GM06990 (cell line): Measurements from ENCODE around the gene WAPL.

Source experiments
- DNase-seq: peaks from one replicate; pipeline ENCODE4 v3.0.0-alpha.2; 2011; ENCODE audit not compliant: insufficient read length; ENCODE audit errors: extremely low read depth
- H3K27me3 ChIP-seq: replicated peaks from 2 replicates; pipeline ENCODE4 v1.6.0; 2011; ENCODE audit warnings: low read length; ENCODE audit not compliant: control insufficient read depth, insufficient read depth
- H3K36me3 ChIP-seq: 2 replicates; pipeline ENCODE4 v1.5.1; 2011; ENCODE audit warnings: low read length; ENCODE audit not compliant: control insufficient read depth, insufficient read depth
- H3K4me3 ChIP-seq: replicated peaks from 2 replicates; pipeline ENCODE4 v1.5.1; 2011; ENCODE audit warnings: low read depth, mild to moderate bottlenecking, control low read depth, low read length
- TF ChIP-seq, protein P1 (sequence below): IDR thresholded peaks from 2 replicates; pipeline ENCODE4 v1.5.1; 2011; ENCODE audit warnings: low read length, control low read depth, mild to moderate bottlenecking, inconsistent platforms; ENCODE audit not compliant: insufficient read depth, poor library complexity, severe bottlenecking

The WAPL gene

GRCh38 chr10:86434656-86435055 is 86.9 kb downstream of the WAPL start:
- Histone ChIP-seq H3K27me3 (no peaks in the 10 kb centered on the region), H3K4me3 (no peak overlapping the region), H3K36me3 (peaks cover 7% of the 10 kb centered on the region)
- TF ChIP-seq, protein P1, sequence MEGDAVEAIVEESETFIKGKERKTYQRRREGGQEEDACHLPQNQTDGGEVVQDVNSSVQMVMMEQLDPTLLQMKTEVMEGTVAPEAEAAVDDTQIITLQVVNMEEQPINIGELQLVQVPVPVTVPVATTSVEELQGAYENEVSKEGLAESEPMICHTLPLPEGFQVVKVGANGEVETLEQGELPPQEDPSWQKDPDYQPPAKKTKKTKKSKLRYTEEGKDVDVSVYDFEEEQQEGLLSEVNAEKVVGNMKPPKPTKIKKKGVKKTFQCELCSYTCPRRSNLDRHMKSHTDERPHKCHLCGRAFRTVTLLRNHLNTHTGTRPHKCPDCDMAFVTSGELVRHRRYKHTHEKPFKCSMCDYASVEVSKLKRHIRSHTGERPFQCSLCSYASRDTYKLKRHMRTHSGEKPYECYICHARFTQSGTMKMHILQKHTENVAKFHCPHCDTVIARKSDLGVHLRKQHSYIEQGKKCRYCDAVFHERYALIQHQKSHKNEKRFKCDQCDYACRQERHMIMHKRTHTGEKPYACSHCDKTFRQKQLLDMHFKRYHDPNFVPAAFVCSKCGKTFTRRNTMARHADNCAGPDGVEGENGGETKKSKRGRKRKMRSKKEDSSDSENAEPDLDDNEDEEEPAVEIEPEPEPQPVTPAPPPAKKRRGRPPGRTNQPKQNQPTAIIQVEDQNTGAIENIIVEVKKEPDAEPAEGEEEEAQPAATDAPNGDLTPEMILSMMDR, result no peak
- no peak for DNase-seq

DNA sequence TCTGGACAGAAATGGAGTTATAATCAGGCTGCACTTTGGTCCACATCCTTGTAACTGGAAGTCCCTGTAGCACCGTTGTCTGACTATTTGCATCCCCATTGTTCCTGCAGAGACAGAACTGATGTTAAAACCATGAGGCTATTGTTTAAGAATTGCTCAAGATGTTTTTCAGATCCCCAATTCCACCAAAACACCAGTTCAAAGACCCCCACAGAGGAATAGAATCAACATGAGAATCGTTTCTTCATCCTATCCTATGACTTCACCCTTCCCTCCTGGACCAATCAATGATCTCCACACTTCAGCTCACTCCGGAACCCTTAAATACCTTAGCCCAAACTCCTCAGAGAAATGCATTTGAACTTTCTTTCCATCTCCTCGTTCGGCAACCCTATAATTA is 97.9 kb downstream of the WAPL start:
- TF ChIP-seq, protein P1, result no peak
- H3K36me3 ChIP-seq, result no peaks in the 10 kb centered on the region
- no peak overlapping the region for H3K4me3 ChIP-seq
- H3K27me3 ChIP-seq, result no peaks in the 10 kb centered on the region; the same call in 1 of the 2 replicates
- DNase-seq, result no peak

GRCh38 chr10:86419101-86419500 is 102.5 kb downstream of the WAPL start:
- TF ChIP-seq, protein P1, result no peak
- Histone ChIP-seq H3K4me3 (no peak overlapping the region), H3K36me3 (no peaks in the 10 kb centered on the region), H3K27me3 (no peaks in the 10 kb centered on the region; the same call in 1 of the 2 replicates)
- no peak for DNase-seq

DNA sequence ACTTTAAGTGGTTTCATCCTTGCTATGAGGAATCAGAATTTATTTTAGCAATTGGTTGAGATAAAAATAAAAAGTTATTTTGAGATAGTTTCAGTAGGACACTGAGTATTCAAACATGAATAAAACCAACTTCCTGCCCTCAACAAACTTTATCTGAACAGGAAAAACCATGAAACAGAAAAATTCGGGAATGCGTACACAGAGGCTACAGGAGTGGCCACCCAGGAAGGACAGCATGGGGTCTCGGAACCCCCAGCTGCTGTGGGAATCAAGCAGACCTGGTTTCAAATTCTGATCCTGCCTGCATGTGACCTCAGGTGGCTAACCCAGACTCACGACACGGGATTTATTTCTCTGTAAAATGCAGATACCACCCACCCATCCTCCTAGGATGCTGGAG is 106.0 kb downstream of the WAPL start:
- H3K27me3 ChIP-seq, result no peaks in the 10 kb centered on the region
- DNase-seq, result no peak
- H3K4me3 ChIP-seq, result no peak overlapping the region
- no peaks in the 10 kb centered on the region for H3K36me3 ChIP-seq
- TF ChIP-seq, protein P1, result no peak

GRCh38 chr10:86415116-86415515 is 106.5 kb downstream of the WAPL start:
- no peaks in the 10 kb centered on the region for H3K27me3 ChIP-seq
- no peak overlapping the region for H3K4me3 ChIP-seq
- H3K36me3 ChIP-seq, result no peaks in the 10 kb centered on the region
- TF ChIP-seq, protein P1, result no peak
- no peak for DNase-seq

- DNase-seq, result peak; percentile 81
- TF ChIP-seq, protein P1, result no peak
- Histone ChIP-seq H3K36me3 (no peaks in the 10 kb centered on the region), H3K4me3 (peak overlapping the region; percentile 38), H3K27me3 (no peaks in the 10 kb centered on the region)
Measured at GRCh38 chr10:86413046-86413728, 108.4 kb downstream of the WAPL start.
